Measurements from ENCODE around the gene ZNF417.
"Not testable (repeated sequence)": the region's sequence is repeated elsewhere in the genome, so short reads cannot be mapped to it uniquely, and the experiment has no call there.

ZNF417 gene

DNA sequence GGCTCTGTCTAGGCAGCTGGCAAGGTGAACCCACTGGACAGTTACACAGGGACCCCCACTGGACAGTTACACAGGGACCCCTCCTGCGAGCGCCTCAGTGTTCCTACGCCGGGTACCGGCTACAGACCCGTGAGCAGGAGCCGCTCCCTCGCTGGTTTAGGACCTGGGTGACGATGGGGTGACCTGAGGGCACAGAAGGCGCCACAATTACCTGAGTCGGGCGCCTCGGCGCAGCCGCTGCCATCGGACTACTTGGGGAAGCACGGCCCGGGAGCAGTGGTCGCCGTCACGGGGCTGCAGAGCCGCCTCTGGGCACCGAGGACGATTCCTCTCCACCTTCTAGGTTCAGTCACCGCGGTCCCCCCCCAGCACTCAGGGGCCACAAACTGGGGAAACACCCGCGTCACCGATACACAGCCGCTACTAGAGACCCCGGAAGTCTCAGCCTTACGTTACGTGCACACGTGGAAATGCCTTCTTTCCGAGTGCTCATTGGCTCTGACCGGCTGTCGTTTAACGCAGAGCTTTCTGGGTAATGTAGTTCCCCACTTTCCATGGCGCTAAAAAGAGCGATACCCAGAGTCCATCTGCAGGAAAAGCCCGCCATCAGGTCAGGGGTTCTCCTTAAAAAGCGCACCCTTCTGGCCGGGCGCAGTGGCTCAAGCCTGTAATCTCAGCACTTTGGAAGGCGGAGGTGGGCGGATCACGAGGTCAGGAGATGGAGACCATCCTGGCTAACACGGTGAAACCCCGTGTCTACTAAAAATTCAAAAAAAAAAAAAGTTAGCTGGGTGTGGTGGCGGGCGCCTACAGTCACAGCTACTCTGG is at the start of gene ZNF417:
Gene ZNF417, minus strand, starts transcription at position 425 of the 828 bp plus-strand sequence. Its CDS starts 181 bp downstream, at position 244.
- peak; percentile 61 to 75 (median 69) for DNase-seq (ENCODE audit: low read depth in 3 of 3)

DNA sequence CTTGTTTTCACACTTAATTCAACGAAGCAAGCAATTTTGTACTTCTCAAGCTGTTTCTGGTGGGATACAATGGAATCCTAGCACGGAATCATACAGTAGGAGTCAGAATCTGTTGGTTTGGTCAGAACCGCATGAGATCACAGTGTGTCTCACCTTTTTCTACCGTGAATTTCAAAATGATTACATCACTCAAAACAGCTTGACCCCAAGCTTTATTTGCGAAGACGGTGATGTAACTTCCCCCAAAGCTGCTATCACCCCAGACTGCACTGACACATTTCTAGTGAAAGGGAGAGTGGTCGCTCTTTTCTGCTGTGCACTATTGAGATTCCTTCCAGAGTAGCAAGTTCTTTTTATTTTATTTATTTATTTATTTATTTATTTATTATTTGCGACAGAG is 48.4 kb upstream of the ZNF417 start:
- no peak for DNase-seq (ENCODE audit: low read depth in 3 of 3)

DNA sequence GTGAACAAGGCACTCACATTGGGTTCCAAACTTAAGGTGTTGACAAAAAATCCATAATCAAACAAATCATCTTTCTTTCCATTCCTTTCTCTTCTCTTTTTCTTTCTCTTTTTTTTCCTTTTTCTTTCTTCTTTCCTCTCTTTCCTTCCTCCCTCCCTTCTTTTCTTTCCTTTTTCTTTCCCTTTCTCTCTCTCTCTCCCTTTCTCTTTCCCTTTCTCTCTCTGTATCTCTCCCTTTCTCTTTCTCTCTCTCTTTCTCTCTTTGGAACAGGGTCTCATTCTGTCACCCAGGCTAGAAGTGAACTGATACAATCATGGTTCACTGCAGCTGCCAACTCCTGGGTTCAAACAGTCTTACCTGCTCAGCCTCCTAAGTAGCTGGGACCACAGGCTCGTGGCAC is 45.4 kb upstream of the ZNF417 start:
- no peak for DNase-seq (ENCODE audit: low read depth in 3 of 3)

DNA sequence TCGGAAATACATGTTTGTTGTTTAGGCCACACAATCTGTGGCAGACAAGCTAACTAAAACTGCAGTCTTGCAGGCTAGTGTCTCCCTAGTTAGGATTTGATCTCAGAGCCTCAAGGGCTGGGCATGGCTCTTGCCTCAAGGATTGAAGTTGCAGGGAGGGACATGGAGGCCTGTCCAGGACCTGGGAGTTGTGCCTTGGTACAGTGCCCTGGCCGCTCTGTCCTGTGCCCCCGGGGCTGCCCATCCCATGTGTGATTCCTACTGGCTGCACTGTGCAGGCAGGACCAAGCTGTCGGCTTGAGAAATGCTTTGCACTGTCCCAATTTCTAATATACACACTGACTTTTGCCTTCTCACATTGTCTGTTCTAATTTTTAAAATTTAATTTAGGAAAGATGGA is 38.6 kb upstream of the ZNF417 start:
- DNase-seq (ENCODE audit: low read depth in 3 of 3): no peak

DNA sequence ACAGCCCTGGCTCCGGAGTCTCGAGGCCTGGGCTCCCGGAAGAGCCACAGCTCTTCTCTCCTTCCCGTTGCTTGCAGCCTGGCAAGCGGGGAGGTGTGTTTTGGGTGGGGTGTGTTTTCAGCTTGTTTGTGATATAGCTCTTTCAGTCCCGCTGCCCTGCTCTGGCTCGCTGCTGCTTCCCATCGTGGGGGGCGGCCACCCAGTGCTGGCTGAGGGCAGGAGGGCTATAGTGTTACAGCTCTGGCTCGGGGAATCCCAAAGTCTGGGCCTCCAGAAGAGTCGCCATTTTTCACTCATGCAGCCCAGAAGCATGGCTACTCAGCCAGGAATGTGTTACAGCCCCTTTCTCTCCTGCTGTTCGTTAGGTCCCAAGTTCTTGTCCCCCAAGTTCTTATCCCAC is 33.3 kb upstream of the ZNF417 start:
- no peak for DNase-seq (ENCODE audit: low read depth in 3 of 3)

DNA sequence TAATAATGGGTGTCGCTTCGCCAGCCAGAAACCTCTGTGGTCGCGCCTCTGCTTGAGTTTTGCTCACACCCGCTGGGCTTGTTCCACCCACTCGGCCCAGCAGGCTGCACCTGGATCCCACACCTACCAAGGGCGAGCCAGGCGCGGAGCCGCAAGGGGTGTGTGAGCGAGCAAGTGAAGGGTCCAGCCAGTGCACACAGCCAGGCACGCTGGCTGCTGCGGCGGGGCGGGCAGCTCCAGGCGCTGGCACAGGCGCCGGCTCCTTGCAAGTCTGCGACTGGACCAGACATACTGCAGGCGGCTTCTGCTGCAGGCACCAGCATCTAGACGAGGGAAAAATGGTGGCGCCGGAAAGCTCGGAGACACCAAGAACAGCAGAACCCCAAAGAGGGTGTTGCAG is 32.9 kb upstream of the ZNF417 start:
- DNase-seq (ENCODE audit: low read depth in 3 of 3): no peak

DNA sequence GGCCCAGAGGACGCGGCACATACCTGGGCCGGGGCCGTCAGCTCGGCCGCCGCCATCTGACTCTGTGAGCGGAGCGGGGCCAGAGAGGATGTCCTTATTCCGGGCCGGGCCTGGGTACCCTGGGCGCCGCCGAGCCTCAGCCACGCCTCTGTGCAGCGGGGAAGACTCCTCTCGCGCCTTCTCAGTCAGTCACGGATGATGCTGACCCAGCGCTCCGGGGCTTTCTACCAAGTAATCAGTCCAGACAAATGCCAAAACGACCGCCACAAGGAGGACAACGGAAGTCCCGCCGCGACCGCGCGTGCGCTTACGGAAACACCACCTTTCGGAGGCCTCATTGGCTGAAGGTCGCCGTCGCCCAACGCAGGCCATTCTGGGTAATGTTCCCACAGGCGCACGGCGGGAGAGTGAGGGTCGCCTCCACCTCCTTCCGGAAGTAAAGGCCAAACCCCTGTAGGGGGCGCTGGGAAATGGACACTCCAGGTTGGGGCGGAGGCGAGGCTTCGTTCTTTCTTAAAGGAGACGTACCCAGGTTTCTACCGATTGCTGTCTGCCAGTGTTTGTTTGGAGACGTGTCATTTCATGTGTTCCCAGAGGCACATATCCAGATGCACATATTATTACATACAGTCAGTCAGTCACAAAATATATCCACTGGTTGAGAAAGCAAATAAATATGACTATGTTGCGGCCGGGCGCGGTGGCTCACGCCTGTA is 31.2 kb upstream of the ZNF417 start, which contains the start of gene ZNF256:
Gene ZNF256, minus strand, starts transcription at position 288 of the 716 bp plus-strand sequence. Its CDS starts 232 bp downstream, at position 56.
- DNase-seq (ENCODE audit: low read depth in 3 of 3): peak; percentile 84 to 89 (median 88)

DNA sequence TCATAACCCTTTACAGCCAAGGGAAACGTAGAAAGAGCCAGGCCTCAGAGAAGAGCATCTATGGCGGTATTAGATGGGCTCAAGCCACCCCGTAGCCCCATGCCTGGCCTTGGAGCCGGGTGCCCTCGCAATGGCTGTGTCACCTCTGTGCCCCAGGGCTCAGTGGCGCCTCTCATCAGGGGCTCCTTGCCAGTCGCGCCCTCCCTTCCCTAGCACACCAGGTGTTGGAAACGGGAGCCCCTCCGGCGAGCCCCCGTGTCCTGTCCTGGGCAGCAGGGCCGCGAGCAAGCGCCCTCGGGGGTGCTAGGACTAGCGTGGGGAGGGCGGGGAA is 30.7 kb upstream of the ZNF417 start:
- no peak for DNase-seq (ENCODE audit: low read depth in 3 of 3)

DNA sequence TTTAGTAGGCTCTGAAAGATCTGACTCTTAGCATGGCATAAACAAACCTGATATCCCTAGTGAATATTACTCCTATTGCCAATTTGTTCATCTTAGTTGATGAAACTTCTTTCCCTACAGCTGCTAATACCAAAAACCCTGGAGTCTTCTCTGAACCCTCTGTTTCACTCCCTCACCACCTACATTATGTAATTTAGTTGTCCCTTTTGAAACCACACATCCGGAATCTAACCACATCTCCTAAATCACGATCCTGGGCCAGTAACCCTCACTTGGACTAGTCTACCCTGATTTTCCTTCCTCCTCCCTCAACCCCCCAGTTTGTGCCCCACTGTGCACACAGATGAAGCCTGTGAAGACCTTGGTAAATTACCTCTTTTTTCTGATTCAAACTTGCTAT is 29.9 kb upstream of the ZNF417 start:
- no peak for DNase-seq (ENCODE audit: low read depth in 3 of 3)

DNA sequence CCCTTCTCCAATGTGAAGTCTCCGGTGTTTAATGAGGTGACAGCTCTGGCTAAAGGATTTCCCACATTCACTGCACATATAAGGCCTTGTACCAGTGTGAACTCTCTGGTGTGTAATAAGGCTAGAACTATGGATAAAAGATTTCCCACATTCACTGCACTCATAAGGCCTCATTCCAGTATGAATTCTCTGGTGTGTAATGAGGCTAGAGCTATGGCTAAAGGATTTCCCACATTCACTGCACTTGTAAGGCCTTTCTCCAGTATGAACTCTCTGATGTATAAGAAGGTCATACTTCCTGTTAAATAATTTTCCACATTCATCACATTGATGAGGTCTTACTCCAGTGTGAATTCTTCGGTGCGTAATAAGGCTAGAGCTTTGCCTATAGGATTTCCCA is 25.2 kb upstream of the ZNF417 start:
- no peak for DNase-seq (ENCODE audit: low read depth in 3 of 3)

DNA sequence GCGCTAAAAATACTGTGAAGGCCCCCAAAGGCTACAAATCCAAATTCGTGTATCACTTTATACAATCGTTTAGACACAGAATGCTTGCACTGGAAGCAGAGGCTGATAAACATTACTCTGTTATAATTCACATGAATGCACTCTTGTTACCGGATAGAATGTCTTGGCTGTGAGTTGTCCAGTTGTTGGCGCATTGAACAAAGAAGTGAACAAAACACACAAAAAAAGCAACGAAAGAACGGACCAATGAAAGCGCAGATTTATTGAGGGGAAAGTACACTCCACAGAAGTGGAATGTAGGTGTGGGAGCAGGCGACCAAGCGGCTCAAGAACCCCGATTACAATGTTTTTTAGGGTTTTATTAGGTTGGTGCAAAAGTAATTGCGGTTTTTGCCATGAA is 19.3 kb upstream of the ZNF417 start:
- DNase-seq (ENCODE audit: low read depth in 3 of 3): no peak

DNA sequence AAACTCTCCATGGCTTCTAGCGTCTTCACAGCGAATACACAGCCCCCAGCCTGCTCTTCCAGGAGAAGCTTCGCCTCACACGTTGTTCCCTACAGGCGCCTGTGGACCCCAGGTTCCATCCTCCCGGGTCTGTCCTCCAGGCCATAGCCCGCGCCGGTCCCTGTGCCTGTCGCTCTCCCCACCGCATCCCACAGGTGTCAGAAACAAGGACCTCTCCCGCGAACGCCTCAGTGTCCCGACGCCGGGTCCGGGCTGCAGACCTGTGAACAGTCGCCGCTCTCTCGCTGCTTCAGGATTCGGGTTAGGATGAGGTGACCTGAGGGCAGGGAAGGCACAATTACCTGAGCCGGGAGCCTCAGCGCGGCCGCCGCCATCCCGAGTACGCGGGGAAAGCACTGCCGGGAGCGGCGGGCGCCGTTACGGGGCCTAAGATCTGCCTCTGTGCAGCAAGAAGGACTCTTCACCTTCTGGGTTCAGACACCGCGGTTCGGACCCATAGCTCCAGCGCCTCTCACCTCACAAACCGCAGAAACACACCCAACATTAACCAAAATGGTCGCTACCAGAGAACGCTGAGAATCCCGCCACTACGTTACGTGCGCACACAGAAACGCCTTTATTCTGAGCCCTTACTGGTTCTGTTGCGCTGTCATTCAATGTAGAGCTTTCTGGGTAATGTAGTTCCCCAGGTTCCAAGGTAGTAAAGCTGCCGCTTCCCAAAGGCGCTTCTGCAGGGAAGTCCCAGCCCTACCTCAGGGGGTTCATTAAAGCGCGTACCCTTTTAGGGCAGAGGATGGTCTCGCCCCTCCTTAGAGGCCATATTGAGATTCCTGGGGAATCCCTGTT is 18.7 kb upstream of the ZNF417 start, which contains the start of gene ZNF418:
Gene ZNF418, minus strand, starts transcription at position 583 of the 846 bp plus-strand sequence. CDS start 1,580 bp downstream, outside the sequence.
- peak in 1 of 3 donors; percentile 20 for DNase-seq (ENCODE audit: low read depth in 3 of 3)

DNA sequence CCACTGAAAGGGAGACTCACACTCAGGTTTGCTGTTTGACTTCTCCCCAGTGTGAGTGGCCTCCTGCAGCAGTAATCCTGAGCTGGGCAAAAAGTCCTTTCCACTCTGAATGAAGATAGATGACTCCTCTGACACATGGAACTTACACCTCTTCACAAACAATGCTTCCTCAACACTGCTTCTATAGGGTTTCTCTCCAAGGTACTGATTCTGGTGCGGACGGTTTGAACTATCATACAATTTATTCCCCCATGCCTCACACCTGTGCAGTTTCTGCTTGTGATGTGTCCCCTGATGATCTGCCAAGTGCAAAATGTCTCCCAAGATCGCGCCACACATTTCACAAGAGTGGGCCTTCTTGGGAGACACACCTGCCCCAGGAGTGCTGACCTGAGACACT is 11.2 kb upstream of the ZNF417 start:
- no peak for DNase-seq (ENCODE audit: low read depth in 3 of 3)

DNA sequence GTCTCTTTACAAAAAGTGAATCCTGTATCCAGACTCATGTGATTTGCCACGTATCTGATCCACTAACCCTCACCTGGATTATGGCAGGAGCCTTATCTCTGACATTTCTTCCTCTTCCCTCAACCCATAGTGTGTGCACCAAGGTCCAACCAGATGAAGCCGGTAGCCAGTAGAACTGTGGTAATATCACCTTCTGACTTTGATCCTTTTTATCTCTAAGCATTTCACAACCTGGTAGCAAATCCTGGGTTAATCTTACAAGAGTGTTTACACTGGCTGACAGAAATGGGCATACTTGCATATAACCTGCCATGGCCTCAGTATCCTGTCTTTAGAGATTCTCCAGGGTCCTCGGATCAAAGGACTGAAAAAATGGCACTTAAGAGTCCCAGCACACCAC is 1.9 kb downstream of the ZNF417 start:
- DNase-seq (ENCODE audit: low read depth in 3 of 3): no peak

DNA sequence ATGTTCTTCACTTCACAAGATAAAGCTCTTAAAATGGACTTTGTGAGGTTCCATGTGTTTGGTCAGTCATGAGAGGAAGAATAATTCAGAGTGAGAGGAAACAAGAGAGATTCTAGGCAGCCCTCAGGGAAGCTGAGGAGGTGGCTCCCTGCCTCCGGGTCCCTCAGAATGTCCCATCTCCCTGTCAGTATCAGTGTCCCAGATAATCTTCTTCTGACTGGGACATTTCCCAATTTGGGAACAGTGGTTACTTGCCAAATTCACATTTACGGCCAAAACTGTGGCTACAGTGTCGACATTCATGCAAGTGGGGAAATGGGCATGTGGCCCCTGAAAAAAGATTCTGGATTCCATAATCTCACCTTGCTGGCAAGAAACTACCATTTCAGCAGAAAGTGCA is 9.0 kb downstream of the ZNF417 start:
- DNase-seq (ENCODE audit: low read depth in 3 of 3): no peak

DNA sequence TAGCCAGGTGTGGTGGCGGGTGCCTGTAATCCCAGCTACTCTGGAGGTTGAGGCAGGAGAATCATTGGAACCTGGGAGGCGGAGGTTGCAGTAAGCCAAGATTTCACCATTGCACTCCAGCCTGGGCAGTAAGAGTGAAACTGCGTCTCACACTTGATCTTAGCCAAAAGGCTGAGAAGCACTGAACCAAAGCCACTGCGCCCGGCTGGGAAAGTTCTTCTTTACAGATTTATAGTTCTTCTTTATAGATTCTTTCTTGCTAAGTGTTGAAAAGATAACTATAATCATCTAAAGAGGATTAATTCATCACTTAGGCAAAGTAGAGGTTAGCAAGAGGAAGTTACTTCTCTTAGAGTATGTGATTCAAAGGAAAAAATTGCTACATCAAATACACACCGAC is 11.1 kb downstream of the ZNF417 start:
- no peak for DNase-seq (ENCODE audit: low read depth in 3 of 3)

DNA sequence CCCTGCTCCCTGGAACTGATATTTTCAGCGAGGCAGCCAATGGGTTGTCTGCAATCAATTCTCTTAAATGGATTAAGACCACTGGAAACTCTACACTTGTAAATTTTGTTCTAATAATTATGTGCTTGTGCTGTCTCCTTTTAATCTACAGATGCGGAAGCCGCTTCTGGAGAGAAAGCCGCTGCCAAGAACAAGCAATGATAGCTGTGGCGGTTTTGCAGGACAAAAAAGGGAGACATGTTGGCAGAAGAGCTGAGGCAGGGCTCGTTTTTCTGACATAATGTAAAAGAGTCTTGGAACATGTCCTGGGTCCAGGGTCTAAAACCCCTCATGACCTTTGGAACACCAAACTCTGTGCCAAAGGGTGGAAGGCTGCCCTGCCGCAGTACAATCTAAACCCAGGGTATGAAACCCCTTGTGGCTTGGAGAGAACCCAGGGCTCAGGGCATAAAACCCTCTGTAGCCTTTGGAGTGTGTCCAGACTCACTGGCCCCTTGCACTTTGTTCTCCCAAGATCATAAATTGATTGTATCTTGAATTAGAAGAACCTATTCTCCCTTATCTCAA is 12.7 kb downstream of the ZNF417 start:
- no peak for DNase-seq (ENCODE audit: low read depth in 3 of 3)

DNA sequence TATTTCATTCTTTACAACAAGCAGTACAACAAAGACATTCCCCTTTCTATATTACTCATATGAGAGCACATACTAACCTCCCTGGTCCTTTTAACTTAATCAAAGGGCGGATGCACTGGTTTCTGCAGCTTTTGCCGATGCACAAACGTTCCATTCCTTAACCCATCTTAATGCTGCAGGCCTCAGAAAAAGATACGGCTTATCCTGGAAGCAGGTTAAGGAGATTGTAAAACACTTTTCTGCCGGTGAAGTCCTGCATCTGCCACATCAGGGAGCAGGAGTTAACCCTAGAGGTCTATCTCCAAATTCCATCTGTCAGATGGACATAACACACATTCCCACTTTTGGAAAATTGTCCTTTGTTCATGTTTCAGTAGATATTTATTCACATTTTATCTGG is 16.1 kb downstream of the ZNF417 start:
- DNase-seq (ENCODE audit: low read depth in 3 of 3): no peak

DNA sequence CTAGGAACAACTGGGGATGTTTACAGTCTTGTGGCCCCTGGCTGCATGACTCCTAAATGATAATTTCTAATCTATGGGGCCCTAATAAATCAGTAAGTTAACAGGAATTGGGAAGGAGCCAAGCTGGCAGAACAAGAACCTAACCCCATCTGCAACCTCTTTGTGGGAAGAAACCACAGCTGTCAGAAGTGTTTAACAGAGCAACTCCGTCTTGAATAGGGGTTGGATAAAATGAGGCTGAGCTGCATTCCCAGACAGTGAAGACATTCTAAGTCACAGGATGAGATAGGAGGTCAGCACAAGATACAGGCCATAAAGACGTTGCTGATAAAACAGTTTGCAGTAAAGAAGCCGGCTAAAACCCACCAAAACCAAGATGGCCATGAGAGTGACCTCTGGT is 25.7 kb downstream of the ZNF417 start:
- DNase-seq (ENCODE audit: low read depth in 3 of 3): not testable (repeated sequence)

DNA sequence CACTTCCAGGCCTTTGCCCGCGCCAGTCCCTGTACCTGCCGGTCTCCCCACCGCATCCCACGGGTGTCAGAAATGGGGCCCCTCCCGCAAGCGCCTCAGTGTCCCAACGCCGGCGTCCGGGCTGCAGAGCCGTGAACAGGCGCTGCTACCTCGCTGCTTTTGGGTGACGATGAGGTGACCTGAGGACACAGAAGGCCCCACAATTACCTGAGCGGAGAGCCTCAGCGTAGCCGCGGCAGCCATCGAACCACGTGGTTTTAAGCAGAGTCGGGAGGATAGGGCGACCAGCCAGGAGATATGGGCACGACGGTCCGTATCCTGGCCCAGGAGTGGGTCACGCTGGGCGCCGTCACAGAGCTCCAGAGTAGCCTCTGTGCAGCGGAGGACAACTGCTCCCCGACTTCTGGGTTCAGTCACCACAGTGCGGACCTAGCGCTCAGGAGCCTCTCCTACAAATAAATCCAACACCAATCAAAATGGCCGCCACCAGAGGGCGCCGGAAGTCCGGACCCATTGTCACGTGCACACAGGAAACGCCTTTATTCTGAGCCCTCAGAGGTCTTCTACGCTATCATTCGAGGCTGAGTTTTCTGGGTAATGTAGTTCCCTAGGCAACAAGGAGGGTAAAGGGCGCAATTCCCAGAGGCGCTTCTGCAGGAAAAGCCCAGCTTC is 27.7 kb downstream of the ZNF417 start, which contains the start of gene ZNF814:
Gene ZNF814, minus strand, starts transcription at position 478 of the 672 bp plus-strand sequence. Its CDS starts 235 bp downstream, at position 243.
- DNase-seq (ENCODE audit: low read depth in 3 of 3): peak; percentile 54 to 76 (median 74)

DNA sequence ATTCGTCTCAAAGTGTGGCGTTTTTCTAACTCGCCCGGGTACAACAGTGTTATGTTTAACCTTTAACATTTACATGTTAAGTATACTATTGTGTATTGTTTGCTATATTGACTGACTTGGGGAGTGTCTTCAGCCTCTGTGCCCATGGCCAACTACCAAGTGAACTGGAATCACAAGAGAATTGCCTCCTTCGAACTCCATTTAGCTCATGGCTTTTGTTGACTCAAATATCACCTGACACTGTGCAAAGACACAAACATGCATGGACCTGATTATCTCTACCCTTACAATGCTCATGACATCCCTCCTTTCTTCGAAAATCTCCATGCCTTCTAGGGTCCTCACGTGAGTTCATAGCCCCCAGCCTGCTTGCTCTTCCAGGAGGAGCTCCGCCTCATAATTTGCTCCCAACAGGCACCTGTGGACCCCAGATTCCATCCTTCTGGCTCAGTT is 28.3 kb downstream of the ZNF417 start:
- DNase-seq (ENCODE audit: low read depth in 3 of 3): no peak
